DMS114 treated with DMSO at 0.1 percent for 48 hours (cell line): ENCODE results near the gene ATG16L2.
"Not testable (repeated sequence)": the region's sequence is repeated elsewhere in the genome, so short reads cannot be mapped to it uniquely, and the experiment has no call there.

Experiments used
- DNase-seq: peaks from one replicate; lab custom pipeline; 2025; ENCODE audit not compliant: unreplicated experiment; lab: John Stamatoyannopoulos, UW

The ATG16L2 gene

DNA sequence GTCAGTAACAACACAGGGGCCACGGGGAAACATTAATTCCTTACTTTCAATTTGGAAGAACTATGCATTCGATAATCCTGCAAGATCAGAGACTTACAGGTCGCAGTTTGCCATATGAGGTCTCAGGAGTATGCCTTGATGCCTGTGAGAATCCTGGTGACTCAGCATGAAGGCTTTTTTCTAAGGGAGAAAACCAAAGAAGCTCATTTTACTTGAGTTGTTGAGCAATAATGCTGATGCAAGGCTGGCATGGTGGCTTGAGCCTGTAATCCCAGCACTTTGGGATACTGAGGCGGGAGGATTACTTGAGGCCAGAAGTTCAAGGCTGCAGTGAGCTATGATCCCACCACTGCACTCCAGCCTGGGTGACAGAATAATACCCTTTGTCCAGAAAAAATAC lies 26.6 kb downstream of the ATG16L2 start:
- DNase-seq, result no peak

DNA sequence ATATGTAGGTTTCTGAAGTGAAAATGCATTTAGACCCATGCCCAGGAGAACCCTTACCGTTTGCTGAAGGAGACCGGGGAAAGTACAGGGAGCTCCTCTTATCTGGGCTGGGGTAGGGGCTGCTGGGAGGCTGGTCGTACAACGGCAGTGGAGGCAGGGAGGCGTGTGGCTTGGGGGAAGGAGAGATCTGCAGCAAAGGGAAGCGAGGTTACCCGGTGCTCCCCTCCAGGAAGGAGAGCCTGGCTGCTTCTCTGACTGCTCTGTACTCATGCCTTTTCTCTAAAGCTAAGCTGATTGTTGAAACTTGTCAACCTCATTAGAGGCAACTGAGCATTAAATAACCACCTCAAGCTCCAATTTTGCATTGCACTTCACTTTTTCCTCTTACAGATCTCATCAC lies 27.2 kb downstream of the ATG16L2 start:
- no peak for DNase-seq

DNA sequence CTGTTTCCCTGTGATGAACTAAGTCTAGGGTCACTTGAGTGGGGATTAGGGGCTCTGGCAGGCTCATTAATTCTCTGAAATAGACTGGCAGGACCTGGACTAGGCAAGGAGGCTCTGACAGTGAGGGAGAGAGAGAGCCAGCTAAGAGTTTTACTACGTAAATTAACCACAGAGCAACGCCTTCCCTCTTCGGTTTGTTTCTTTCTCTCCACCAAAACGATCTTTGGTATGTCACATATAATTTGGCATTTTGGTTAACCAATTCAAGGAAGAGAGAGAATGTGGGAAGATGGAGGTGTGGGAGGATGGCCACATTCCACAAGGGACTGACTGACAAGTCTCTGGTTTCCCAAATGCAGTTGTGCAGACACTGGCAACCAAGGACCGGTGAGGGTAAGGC lies 27.9 kb downstream of the ATG16L2 start:
- no peak for DNase-seq

DNA sequence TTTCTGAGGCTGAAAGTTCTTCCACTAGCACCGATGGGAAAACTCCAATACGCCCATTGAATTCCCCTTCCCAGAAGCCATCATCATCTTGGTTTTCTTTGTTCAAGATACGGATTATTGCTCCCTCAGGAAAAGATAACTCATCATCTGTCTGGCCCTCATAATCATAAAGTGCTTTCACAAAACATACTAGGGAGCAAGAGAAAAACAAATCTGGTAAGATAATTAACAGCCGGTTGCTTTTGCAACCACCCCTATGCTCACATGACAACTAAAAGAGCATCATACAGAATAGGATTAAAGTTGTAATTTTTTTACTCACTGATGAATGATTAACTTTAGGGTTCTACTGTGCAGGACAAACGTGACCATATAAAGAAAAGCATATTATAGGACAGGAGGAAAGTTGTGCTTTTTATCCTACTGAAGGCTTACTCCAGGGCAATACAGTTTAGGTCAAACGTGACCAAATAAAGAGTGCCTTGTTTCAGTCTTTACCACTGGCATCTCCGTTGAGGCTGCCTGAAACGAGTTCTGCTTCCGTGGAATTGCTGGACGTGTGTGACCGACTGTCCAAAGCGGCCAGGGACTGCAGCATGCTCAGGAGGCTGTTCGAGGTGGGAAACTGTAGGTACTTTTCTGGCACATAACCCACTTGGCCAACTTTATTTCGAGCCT lies 28.6 kb downstream of the ATG16L2 start:
- no peak for DNase-seq

DNA sequence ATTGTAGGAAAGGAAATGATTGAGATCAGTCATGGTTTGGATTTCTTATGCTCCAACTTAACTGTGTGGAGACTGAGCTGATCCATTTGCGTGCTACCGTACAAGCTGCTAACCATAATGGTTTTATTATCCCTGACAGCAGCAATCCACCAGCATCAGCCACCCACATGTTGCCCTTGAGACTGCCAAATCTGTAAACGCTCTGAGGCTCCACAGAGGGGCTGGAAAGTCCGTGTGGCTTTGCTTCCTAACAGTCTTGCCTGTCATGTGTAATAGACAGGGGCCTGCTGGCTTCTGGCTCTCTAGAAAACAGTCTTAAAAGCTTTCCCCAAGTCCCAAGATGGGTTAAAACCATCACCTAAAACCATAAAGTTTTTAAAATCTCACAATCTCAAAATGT lies 30.1 kb downstream of the ATG16L2 start:
- no peak for DNase-seq

DNA sequence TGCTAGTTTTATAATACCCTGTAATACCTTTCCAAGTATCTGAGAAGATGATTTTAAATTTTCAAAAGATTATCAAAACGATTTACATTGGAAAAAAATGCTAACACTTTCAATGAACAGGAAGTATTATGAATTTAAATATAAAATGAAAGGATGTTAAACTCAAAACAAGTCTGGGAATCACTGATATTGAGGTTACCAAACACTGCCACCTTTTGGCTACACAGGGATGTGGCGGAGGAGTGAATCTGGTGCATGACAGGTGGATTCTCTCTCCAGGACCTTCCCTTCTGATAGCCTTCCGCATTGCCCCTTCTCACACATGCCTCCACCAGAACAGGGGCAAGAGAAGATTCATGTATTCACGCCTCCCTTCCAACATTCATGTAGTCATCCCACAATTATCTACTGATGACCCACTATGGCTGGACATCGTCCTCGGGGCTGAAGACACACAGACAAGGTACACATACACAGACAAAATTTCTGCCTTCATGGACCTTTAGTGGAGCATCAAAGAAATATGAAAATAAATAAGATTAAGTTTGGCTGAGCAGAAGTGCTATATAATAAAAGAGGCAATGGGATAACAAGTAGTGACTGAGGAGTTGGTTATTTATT lies 34.7 kb downstream of the ATG16L2 start:
- no peak for DNase-seq

DNA sequence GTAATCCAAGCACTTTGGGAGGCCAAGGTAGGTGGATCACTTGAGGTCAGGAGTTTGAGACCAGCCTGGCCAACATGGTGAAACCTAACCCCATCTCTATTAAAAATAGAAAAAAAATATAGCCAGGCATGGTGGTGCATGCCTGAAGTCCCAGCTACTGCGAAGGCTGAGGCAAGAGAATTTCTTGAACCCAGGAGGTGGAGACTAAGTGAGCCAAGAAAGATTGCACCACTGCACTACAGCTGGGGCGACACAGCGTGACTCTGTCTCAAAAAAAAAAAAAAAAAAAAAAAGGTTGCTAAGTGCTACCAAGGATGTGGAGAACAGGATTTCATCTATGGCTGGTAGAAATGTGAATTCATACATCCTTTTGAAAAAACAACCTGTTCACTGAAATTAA lies 36.6 kb downstream of the ATG16L2 start:
- no peak for DNase-seq

DNA sequence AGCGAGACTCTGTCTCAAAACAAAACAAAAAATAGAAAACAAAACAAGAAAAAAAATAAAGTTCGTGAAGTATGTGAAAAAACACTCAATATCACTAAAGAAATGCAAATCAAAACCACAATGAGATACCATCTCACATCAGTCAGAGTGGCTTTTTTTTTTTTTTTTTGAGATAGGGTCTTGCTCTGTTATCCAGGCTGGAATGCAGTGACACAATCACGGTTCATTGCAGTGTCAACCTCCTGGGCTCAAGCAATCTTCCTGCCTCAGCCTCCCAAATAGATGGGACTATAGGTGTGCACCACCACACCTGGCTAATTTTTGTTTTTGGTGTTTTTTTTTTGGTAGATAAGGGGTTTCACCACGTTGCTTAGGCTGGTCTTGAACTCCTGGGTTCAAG lies 37.5 kb downstream of the ATG16L2 start:
- DNase-seq, result no peak

DNA sequence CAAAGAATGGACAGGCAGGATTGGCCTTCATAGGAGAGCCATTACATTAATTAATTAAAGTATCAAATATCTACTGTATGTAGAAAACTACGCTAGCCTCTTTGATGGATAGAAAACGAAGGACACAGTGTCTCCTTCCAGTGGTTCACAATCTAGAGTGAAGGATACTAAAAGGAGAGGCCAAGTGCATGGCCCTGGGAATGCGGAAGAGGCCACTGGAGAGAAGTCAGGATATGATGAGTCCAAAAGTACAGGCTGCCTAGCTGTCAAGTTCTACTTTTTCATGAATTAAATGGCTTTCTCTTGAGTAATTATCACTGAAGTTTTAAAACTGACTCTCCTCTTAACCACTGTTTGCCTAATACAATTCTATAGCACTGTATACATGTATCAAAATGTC lies 41.9 kb downstream of the ATG16L2 start:
- no peak for DNase-seq

DNA sequence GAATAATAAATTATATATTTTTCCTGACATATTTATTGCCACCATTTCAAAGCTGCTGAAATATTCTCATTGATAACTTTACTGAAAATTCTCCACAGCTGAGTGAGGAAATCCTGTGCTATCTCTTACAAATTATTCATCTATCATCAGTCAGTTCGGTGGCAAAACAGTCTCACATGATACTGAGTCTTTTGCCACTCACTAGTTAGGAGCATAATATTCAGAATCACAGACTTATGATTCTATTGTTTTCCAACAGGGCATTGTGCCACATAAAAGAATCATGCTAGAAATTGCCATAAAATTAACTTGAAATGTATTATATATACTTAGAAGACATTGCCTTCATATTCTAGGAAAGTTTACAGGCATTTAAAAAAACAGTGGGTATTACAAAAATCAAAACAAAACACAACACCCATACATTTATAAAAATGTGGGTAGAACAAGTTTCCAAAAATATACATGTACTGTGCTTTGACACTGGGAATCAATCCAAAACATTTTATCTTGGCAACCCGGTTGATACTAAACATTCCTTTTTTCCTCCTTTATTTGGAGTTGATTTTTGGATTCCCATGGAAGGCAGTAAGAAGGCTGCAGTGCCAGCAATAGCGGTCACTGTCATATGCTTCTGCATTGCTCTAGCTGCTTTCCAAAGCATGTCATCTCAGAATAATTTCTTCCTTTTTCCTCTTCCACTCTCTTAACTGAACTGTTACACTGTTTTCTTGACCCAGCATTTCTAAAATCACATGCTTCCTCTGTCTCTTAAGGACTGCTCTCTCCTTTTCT lies 42.5 kb downstream of the ATG16L2 start:
- no peak for DNase-seq

DNA sequence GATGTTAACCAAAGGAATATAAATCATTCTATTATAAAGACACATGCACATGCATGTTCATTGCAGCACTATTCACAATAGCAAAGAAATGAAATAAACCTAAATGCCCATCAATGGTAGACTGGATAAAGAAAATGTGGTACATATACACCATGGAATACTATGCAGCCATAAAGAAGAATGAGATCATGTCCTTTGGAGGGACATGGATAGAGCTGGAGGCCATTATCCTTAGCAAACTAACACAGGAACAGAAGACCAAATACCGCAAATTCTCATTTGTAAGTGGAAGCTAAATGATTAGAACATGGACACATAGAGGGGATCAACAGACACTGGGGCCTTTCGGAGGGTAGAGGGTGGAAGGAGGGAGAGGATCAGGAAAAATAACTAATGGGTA lies 44.1 kb downstream of the ATG16L2 start:
- DNase-seq, result not testable (repeated sequence)

DNA sequence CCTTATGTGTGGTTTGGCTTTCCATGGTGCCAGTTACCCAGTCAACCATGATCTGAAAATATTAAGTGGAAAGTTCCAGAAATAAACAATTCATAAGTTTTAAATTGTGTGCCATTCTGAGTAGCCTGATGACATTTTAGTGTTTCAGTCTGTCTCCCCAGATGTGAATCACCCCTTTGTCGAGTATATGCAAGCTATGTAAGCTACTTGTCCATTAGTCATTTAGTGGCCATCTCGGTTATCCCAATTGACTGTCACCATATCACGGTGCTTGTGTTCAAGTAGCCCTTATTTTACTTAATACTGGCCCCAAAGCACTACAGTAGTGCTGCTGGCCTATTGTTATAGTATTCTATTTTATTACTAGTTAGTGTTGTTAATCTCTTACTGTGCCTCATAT lies 44.9 kb downstream of the ATG16L2 start:
- no peak for DNase-seq

DNA sequence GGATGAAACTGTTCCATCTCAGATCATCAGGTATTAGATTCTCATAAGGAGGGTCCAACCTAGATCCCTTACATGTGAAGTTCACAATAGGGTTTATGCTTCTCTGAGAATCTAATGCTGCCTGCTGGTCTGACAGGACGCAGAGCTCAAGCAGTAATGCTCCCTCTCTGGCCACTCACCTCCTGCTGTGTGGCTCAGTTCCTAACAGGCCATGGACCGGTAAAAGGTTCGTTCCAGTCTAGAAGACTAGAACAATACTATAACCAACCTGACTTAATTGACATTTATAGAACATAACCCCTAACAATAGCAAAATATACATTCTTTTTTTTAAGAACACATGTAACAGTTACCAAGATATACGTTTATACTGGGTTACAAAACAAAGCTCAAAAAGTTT lies 45.8 kb downstream of the ATG16L2 start:
- no peak for DNase-seq

DNA sequence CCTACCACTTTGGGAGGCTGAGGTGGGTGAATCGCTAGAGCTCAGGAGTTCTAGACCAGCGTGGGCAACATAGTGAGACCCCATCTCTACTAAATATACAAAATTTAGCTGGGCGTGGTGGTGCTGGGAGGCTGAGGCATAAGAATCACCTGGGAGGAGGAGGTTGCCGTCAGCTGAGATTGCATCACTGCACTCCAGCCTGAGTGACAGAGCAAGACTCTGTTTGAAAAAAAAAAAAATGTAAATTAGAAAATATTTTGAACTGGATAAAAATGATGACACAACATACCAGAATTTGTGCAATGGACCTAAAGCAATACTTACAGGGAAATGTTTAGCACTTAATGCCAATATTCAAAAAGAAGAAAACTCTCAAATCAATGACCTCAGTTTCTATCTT lies 46.4 kb downstream of the ATG16L2 start:
- no peak for DNase-seq

DNA sequence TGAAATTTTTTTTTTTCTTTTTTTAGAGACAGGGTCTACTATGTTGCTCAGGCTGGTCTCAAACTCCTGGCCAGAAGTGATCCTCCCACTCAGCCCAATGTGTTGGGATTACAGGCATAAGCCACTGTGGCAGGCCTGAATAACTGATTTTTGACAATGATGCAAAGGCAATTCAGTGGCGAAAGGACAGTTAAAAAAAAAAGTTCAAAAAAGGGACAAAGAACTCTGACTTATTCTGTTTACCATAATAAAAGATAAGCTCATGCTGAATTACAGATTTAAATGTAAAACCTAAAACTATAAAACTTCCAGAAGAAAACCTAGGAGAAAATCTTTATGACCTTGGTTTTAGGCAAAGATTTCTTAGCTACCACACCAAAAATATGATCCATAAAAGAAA lies 48.9 kb downstream of the ATG16L2 start:
- no peak for DNase-seq

DNA sequence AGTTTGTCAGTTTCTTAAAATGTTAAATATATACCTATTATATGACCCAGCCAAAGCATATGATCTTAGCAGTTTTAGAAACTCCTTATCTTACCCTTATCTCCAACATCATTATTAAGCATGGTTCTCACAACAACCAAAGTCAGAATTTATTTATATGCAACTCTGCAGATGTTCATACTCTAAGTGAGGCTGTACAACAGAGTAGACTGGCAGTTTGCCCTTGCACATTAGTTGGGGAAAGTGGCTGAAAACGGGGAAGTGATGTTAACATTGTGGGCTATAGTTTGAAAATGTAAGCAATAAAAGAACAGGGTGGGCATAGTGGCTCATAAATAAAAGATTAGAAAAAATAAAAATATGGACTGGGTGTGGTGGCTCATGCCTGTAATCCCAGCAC lies 49.7 kb downstream of the ATG16L2 start:
- no peak for DNase-seq

DNA sequence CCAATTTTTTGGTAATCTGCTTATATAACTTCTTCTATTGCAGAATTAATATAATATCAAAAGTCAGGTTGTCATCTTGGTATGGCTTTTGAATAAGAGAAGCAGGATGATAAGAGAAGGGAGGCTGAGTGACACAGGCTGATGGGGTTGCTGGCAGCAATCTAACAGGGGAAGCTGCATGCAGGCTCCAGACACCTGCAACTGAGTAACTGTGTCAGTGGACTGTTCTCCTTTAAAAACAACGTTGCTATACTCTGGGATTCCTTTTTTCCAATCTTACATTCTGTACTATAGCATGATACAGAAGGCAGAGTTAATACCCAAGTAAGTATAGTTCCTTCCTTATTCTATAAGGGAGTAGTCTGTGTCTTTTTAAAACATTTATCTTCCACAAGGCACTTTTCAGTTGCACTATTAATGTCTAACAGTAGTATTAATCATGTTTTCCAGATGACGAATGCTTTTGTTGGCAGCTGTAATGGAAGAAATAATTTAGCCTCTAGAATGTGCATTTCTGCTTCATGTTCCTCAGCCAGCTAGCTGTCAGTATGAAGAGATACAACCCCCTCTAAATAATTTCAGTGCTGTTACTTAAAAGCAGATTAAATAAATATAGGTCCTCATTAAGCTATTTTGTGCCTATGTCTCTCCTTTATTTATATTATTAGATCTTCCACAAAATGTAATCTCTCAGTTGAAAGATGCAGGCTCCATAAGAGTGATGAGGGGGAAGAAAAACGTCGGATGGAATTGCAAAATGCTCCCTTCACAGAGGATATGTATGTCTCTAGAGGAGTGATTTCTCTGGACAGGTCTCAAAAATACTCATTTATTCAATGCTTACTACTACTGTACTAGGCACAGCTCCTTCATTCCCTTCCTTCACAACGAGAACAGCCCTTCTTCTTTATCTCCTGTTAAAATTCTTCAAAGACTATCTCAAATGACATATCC lies 50.8 kb downstream of the ATG16L2 start:
- DNase-seq, result no peak

DNA sequence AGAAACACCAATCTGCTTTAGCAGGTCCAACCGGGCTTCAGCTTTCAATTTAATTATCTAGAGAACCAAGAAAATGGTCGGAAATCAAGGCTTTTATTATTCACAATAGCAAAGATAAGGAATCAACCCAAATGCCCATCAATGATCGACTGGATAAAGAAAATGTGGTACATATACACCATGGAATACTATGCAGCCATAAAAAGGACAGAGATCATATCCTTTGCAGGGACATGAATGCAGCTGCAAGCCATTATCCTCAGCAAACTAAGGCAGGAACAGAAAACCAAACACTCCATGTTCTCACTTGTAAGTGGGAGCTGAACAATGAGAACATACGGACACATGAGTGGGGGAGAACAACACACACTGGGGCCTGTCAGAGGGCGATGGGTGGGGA lies 53.8 kb downstream of the ATG16L2 start:
- DNase-seq, result no peak

DNA sequence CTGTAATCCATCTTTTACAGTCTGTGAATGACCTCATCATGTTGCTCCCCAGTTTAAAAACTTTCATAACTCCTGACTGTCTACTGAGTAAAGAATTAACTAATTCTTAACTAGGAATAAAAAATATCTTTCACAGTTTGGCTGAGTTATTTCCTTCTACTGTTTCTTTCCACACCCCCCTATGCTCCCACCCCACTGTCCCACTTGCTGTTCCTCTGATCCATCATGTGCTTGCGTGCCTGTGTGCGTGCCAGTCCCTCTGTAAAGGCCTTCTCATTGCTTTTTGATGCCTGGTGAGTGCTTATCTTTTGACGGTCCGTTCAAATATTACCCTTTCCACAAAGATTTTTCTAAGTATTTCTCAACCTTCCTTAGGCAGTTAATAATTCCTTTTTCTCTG lies 55.6 kb downstream of the ATG16L2 start:
- no peak for DNase-seq

DNA sequence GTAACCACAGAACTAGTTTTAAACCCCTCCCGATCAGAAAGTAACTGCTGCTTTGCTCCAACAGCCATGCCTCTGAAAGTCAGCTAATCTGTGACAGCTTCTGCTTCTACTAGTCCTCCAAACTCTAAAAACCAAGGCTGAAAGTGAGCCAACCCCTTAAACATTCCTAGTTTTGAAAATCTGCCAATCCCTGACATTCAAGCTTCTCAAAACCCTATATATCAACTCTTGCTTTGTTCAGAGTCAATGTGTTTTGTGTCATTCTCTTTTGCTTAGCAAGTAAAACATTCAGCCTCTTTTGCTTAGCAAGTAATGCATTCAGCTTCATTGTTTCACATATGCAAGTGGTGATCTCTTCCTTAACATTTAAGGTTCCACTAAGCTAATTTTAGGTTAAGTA lies 56.9 kb downstream of the ATG16L2 start:
- no peak for DNase-seq

DNA sequence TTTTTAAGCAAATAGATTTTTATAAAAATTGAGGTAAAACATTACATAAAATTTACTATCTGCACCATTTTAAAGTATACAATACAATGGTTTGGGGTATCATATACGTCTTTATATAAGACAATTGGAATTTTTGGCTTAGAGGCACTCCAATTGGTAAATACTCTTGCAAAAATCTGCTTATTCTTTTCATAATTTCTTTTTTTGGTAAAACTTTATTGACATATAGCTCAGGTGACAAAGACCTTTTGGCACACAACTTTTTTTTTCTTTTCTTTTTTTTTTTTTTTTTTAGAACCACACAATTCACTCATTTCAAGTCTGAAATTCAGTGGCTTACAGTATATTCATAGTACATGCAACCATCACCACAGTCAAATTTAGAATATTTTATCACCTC lies 57.8 kb downstream of the ATG16L2 start:
- no peak for DNase-seq
